Loucy (cell line): ENCODE results near the gene DZIP1L.

ENCODE experiments used
- H2AFZ ChIP-seq: fragments of 200-600 bp; sonication (generic); 2 replicates; pipeline ENCODE4 v1.6.0; 2016; ENCODE audit warnings: antibody characterized with exemption, mild to moderate bottlenecking, low read length, moderate library complexity
- H3F3A ChIP-seq: fragments of 200-600 bp; 2 replicates; pipeline ENCODE4 v1.6.0; 2016; ENCODE audit warnings: antibody characterized with exemption, low read depth, mild to moderate bottlenecking
- H3K27me3 ChIP-seq: fragments of 200-600 bp; sonication (generic); 2 replicates; pipeline ENCODE4 v1.6.1; 2014; ENCODE audit warnings: low read length, mild to moderate bottlenecking; ENCODE audit not compliant: insufficient read depth, poor library complexity, severe bottlenecking
- H3K36me3 ChIP-seq: fragments of 200-600 bp; sonication (generic); 2 replicates; pipeline ENCODE4 v1.6.1; 2016; ENCODE audit warnings: low read length; ENCODE audit not compliant: insufficient read depth
- H3K4me1 ChIP-seq: fragments of 200-600 bp; sonication (generic); 2 replicates; pipeline ENCODE4 v1.5.1; 2014; ENCODE audit warnings: low read length, mild to moderate bottlenecking; ENCODE audit not compliant: insufficient read depth, poor library complexity, severe bottlenecking
- H3K4me2 ChIP-seq: fragments of 200-600 bp; sonication (generic); 2 replicates; pipeline ENCODE4 v1.6.0; 2014; ENCODE audit warnings: antibody characterized with exemption, low read length, low read depth, mild to moderate bottlenecking; ENCODE audit not compliant: poor library complexity, severe bottlenecking
- H3K4me3 ChIP-seq: fragments of 200-600 bp; sonication (generic); 2 replicates; pipeline ENCODE4 v1.5.1; 2014; ENCODE audit warnings: low read length, mild to moderate bottlenecking, mixed read lengths; ENCODE audit not compliant: poor library complexity, severe bottlenecking
- H3K79me2 ChIP-seq: fragments of 200-600 bp; sonication (generic); 2 replicates; pipeline ENCODE4 v1.6.1; 2014; ENCODE audit warnings: low read length; ENCODE audit not compliant: insufficient read depth
- H3K9ac ChIP-seq: fragments of 200-600 bp; sonication (generic); 2 replicates; pipeline ENCODE4 v1.6.0; 2014; ENCODE audit warnings: mild to moderate bottlenecking, low read depth, low read length, moderate library complexity; ENCODE audit not compliant: poor library complexity, severe bottlenecking
- H3K9me2 ChIP-seq: fragments of 200-600 bp; sonication (generic); replicated peaks from 2 replicates; pipeline ENCODE4 v1.6.1; 2016; ENCODE audit warnings: low read depth, low read length, mixed read lengths
- H3K9me3 ChIP-seq: fragments of 200-600 bp; sonication (generic); 2 replicates; pipeline ENCODE4 v1.6.1; 2014; ENCODE audit warnings: mild to moderate bottlenecking, antibody characterized with exemption, low read length, low read depth; ENCODE audit not compliant: insufficient read depth
- H4K20me1 ChIP-seq: fragments of 200-600 bp; sonication (generic); 2 replicates; pipeline ENCODE4 v1.6.0; 2014; ENCODE audit warnings: antibody characterized with exemption, low read length, mild to moderate bottlenecking; ENCODE audit not compliant: insufficient read depth, poor library complexity, severe bottlenecking
- CTCF ChIP-seq: fragments of 200-600 bp; sonication (generic); conservative IDR thresholded peaks from 2 replicates; pipeline ENCODE4 v1.5.1; 2014; ENCODE audit warnings: mild to moderate bottlenecking, antibody characterized with exemption, low read length
- EZH2phosphoT487 ChIP-seq: fragments of 200-600 bp; IDR thresholded peaks from 2 replicates; pipeline ENCODE4 v1.6.1; 2018; ENCODE audit warnings: antibody characterized with exemption, mild to moderate bottlenecking, moderate library complexity, borderline replicate concordance

DZIP1L gene

DNA sequence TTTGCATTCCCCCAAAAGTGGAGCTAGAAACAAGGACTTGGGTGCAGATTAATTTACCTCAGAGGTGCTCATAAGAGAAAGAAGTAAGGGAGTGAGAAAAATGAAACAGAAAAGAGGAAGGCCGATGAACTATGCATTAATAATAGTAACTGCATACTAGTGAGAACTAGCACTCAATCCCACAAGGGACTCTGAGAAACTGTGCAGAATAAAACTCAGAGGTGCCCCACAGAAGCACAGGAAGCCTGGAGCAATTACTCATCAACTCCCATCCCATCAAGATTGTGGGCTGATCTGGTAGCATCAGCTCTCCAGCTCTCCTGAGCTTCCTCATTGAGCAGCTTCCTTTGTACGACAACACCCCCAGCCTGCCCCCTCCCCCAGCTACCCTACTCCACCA is 54.6 kb downstream of the DZIP1L start:
- H3K4me2 ChIP-seq: no peak overlapping the region
- no peak overlapping the region for H2AFZ ChIP-seq
- no peaks in the 10 kb centered on the region for H3K9me3 ChIP-seq
- no peak for TF ChIP-seq EZH2phosphoT487
- no peak for TF ChIP-seq CTCF
- peaks cover 3% of the 10 kb centered on the region; the same call in 1 of the 2 replicates for H3K36me3 ChIP-seq
- H3K9ac ChIP-seq: no peak overlapping the region
- no peaks in the 10 kb centered on the region for H3K27me3 ChIP-seq
- no peaks in the 10 kb centered on the region for H3K9me2 ChIP-seq
- peaks cover 7% of the 10 kb centered on the region for H3K4me1 ChIP-seq
- H3F3A ChIP-seq: no peaks in the 10 kb centered on the region
- H4K20me1 ChIP-seq: no peaks in the 10 kb centered on the region
- no peaks in the 10 kb centered on the region for H3K79me2 ChIP-seq
- no peak overlapping the region for H3K4me3 ChIP-seq

DNA sequence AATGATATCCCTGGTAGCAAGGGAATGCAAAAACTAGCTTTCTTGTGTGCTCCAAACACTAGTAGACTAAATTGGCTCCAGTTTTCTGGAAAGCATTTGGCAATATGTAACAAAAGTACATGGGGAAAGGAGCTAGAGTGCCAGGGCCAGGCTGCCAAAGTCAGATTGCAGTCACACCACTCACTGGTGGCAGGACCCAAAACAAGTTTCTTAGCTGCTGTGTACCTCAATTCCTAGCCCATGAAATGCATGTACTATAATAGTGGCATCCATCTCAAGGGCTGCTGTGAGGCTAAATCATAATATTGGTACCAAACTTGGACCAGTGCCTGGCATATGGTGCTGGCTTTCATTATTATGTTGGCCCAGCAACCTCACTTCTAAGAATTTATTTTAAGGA is 56.1 kb downstream of the DZIP1L start:
- Histone ChIP-seq H3K9me2 (no peaks in the 10 kb centered on the region), H3K9me3 (no peaks in the 10 kb centered on the region), H3K4me1 (peaks cover 7% of the 10 kb centered on the region), H3K4me2 (no peak overlapping the region), H4K20me1 (no peaks in the 10 kb centered on the region), H3K9ac (no peak overlapping the region), H3K4me3 (no peak overlapping the region), H3K79me2 (no peaks in the 10 kb centered on the region), H3F3A (no peaks in the 10 kb centered on the region), H2AFZ (no peak overlapping the region), H3K27me3 (no peaks in the 10 kb centered on the region), H3K36me3 (peaks cover 3% of the 10 kb centered on the region; the same call in 1 of the 2 replicates)
- TF ChIP-seq EZH2phosphoT487 (no peak), CTCF (no peak)

DNA sequence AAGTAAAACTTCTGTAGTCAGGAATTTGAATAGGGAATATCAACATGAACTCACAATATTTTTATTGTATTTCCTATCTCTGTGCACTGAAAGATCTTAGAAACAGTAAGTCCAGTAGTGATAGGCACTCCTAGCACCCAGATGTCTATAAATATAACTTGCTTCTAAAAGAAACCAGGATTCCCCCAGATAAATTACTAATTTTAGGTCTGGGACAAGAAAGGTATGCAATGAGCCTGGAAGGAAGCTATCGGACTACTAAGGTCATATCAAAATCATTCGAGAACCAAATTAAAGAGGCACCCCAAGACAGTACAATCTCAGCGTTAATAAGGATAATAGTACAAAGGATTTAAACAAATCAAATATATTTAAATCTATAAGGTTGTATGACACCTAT is 58.0 kb downstream of the DZIP1L start:
- Histone ChIP-seq H2AFZ (no peak overlapping the region), H3K36me3 (no peaks in the 10 kb centered on the region; the same call in 1 of the 2 replicates), H3K4me2 (no peak overlapping the region), H3K4me1 (peaks cover 7% of the 10 kb centered on the region), H3K79me2 (no peaks in the 10 kb centered on the region), H3F3A (no peaks in the 10 kb centered on the region), H3K9ac (no peak overlapping the region), H3K4me3 (no peak overlapping the region), H3K9me2 (no peaks in the 10 kb centered on the region), H4K20me1 (no peaks in the 10 kb centered on the region), H3K9me3 (no peaks in the 10 kb centered on the region), H3K27me3 (no peaks in the 10 kb centered on the region)
- no peak for TF ChIP-seq CTCF
- TF ChIP-seq EZH2phosphoT487: no peak
